GM12873 (cell line): Measurements from ENCODE around the gene PNCK.

Experiments
- TF ChIP-seq, protein P1 (sequence below): IDR thresholded peaks from 2 replicates; pipeline ENCODE4 v1.5.1; 2012; ENCODE audit warnings: low read depth, mild to moderate bottlenecking, moderate library complexity, low read length, control low read depth; ENCODE audit not compliant: insufficient read depth; ENCODE audit errors: missing control alignments

PNCK gene

DNA sequence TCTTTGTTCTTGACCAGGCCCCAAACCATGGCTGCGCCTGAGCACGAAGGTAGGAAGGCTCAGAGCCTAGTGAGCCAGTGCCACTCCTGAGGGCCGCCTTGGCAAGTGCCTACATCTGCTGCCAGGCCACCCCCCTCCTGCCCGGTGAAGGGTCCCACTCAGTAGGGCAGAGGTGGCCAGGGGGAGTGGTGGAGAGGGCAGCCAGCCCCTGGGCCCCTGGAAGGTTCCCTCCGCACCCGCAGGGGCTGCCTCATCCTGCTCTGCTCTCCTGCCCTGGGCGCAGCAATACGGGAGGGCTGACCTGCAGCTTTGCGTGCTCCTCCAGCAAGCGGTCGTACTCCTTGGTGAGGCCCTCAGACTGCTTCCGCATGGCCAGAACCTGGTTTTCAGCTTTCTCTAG is 28.1 kb upstream of the PNCK start:
- TF ChIP-seq, protein P1, sequence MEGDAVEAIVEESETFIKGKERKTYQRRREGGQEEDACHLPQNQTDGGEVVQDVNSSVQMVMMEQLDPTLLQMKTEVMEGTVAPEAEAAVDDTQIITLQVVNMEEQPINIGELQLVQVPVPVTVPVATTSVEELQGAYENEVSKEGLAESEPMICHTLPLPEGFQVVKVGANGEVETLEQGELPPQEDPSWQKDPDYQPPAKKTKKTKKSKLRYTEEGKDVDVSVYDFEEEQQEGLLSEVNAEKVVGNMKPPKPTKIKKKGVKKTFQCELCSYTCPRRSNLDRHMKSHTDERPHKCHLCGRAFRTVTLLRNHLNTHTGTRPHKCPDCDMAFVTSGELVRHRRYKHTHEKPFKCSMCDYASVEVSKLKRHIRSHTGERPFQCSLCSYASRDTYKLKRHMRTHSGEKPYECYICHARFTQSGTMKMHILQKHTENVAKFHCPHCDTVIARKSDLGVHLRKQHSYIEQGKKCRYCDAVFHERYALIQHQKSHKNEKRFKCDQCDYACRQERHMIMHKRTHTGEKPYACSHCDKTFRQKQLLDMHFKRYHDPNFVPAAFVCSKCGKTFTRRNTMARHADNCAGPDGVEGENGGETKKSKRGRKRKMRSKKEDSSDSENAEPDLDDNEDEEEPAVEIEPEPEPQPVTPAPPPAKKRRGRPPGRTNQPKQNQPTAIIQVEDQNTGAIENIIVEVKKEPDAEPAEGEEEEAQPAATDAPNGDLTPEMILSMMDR, result no peak

DNA sequence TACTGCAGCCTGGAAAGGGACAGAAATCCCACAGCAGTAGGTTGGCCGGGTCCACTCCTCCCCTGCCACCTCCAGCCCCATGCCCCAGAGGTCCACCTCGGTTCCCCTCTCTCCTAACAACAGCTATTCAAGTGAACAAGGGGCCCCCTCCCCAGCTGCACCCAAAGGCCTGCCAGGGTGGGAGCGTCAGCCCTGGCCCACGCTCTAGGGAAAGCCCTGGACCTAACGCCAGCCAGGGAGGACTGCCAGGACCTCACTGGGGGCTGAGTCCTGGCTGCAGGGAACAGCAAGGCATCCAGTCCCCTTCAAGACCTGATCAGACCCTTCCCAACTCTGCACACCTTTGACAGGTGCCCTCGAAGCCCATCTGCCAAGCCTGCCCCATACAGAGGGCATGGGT is 27.4 kb upstream of the PNCK start:
- TF ChIP-seq, protein P1, result no peak

DNA sequence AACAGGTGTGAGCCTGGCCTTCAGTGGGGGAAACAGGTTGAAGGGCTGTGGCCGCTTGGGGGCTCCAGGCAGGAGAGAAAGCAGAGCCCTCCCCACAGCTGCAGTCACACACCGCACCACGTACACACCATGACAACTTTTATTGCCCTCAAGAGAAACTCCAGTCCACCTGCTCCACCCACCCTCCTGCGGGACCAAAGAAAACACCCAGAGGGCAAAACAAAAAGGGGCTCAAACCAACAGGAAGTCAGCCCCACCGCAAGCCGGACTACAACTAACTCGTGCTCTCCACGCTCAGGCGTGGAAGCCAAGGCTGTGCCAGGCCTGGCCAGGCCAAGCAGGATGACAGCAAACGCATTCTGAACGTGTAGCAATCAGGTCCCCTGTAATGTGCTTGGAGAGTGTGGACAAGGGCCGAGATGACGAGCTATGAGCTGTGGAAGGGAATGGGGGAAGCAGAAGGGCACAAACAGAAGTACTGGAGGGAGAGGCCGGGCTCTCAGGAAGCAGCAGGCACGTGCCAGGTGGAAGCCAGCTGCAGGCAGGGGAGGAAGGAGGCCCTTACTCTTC is 26.8 kb upstream of the PNCK start:
- TF ChIP-seq, protein P1, result no peak

DNA sequence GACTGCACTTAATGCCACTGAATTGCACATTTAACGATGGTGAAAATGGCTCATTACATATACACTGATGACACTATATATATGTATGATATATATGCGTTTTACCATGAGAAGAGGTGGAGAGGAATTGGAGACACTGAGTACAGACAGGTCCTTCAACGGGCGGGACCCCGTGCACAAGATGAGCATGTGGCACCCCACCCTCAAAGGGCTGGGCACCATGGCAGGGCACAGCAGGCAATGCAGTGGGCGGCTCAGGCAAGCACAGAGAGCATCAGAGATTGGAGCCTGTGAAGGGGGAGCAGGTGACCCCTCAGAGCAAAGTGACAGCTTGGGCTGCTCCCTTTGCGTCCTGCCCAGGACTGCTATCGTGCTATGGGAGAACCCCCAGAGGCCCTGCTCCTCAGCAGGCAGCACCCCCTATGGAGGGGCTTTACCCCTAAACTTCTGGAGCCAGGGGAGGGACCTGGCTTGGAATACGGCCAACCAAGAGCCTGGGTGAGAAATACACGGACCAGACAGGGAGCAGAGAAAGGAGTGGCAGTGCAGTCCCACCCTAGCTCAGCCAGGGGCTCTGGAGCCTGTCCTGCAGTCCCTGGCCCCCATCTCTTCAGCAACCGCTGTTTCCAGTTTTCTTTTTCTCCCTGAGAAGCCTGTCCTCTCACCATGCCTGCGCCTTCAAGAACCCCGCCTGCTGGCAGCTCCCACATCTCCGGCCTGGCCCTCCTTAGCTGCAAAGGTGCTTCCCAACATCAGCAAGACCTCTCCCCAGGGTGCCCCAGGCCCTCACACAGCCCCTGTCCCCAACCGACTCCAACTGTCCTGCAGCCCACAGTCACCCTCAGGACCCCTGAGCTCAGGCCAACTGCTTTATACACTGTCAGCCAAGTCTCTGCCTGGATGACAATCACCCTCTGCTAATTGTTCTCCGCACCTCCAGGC is 24.6 kb upstream of the PNCK start:
- TF ChIP-seq, protein P1, result no peak

DNA sequence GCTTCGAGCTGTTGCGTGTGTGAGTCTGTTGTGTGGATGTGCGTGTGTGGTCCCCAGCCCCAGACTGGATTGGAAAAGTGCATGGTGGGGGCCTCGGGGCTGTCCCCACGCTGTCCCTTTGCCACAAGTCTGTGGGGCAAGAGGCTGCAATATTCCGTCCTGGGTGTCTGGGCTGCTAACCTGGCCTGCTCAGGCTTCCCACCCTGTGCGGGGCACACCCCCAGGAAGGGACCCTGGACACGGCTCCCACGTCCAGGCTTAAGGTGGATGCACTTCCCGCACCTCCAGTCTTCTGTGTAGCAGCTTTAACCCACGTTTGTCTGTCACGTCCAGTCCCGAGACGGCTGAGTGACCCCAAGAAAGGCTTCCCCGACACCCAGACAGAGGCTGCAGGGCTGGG is 22.5 kb upstream of the PNCK start:
- TF ChIP-seq, protein P1, result no peak

DNA sequence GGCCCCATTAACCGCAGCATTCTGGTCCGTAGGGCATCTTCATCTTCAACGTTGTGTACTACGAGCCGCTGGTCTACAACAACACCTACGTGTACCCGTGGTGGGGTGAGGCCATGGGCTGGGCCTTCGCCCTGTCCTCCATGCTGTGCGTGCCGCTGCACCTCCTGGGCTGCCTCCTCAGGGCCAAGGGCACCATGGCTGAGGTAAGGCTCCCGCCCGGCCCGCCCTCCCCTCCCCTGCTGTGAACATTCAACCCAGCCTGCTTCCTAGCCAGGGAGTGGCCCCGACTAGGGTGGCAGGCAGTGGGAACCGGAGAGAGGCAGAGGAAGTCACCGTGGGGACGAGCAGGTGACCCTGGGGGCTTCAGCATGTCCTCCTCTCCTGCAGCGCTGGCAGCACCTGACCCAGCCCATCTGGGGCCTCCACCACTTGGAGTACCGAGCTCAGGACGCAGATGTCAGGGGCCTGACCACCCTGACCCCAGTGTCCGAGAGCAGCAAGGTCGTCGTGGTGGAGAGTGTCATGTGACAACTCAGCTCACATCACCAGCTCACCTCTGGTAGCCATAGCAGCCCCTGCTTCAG is 21.2 kb upstream of the PNCK start:
- TF ChIP-seq, protein P1, result no peak
